ENCODE data around the gene MANBA. TPM values are rescaled to one million over a fixed set of nuclear protein-coding genes. Genes with fewer than 3 reads are reported as not detected.

MANBA gene
- total RNA-seq, 2 experiments from 2014 or later: 16.9 to 18.2 TPM

DNA sequence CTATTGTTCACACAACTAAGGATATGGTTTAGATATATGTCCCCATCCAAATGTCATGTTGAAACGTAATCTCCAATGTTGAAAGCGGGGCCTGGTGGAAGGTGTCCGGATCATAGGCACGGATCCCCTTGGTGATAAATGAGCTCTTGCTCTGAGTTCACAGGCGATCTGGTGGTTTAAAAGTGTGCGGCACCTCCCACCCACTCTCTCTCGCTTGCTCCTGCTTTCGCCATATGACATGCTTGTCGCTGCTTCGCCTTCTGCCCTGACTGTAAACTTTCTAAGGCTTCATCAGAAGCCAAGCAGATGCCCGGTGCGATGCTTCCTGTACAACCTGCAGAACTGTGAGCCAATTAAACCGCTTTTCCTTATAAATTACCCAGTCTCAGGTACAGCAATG, 131.1 kb downstream of the MANBA start:
- DNase-seq (no peak), ATAC-seq (ENCODE audit: poor library complexity) (no peak)
- Histone ChIP-seq H3K27me3 (ENCODE audit: control insufficient read depth in 1 of 2, insufficient read depth in 2 of 2, low read length in 2 of 2) (no peaks in the 10 kb centered on the region), H3K9me3 (ENCODE audit: control insufficient read depth in 1 of 2, insufficient read depth in 1 of 2, low read length in 2 of 2) (no peaks in the 10 kb centered on the region), H3K36me3 (ENCODE audit: insufficient read depth, low read length) (peaks cover 6% of the 10 kb centered on the region), H3K4me1 (ENCODE audit: insufficient read depth, low read length) (peaks cover 24% of the 10 kb centered on the region), H3K4me3 (ENCODE audit: low read length) (no peak overlapping the region), H3K27ac (ENCODE audit: low read depth in 1 of 2, low read length in 2 of 2) (no peak overlapping the region)
- TF ChIP-seq, protein P1, sequence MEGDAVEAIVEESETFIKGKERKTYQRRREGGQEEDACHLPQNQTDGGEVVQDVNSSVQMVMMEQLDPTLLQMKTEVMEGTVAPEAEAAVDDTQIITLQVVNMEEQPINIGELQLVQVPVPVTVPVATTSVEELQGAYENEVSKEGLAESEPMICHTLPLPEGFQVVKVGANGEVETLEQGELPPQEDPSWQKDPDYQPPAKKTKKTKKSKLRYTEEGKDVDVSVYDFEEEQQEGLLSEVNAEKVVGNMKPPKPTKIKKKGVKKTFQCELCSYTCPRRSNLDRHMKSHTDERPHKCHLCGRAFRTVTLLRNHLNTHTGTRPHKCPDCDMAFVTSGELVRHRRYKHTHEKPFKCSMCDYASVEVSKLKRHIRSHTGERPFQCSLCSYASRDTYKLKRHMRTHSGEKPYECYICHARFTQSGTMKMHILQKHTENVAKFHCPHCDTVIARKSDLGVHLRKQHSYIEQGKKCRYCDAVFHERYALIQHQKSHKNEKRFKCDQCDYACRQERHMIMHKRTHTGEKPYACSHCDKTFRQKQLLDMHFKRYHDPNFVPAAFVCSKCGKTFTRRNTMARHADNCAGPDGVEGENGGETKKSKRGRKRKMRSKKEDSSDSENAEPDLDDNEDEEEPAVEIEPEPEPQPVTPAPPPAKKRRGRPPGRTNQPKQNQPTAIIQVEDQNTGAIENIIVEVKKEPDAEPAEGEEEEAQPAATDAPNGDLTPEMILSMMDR (IDR thresholded peaks at IDR 0.05): no peak
- ChIA-PET POLR2A (interaction anchor here (1.0 to 2.8 kb wide), 6 partner anchors 17 to 284 kb away, joined by 3 to 26 read pairs (median 10); partner anchors contain the start of genes MANBA, NFKB1, SLC39A8 and UBE2D3), CTCF (no interaction called here)
- Mint-ChIP-seq H3K36me3 (ENCODE audit: low read depth) (peaks cover 12% of the 10 kb centered on the region), H3K27ac (peak overlapping the region; percentile 94), H3K4me1 (ENCODE audit: low read depth) (peaks cover 65% of the 10 kb centered on the region), H3K27me3 (no peaks in the 10 kb centered on the region), H3K4me3 (peak overlapping the region; percentile 12), H3K9me3 (no peaks in the 10 kb centered on the region)
- intact Hi-C loops (cut with DNase I, micrococcal nuclease): loop anchor here in 1 of 2 experiments (5.0 kb wide), 2 partner anchors 197 to 468 kb away; partner anchors contain the start of gene BDH2

GRCh38 chr4:102627831-102628523, 132.8 kb downstream of the MANBA start:
- Histone ChIP-seq H3K36me3 (ENCODE audit: insufficient read depth, low read length) (no peaks in the 10 kb centered on the region), H3K4me1 (ENCODE audit: insufficient read depth, low read length) (peaks cover 22% of the 10 kb centered on the region), H3K9me3 (ENCODE audit: control insufficient read depth in 1 of 2, insufficient read depth in 1 of 2, low read length in 2 of 2) (no peaks in the 10 kb centered on the region), H3K27me3 (ENCODE audit: control insufficient read depth in 1 of 2, insufficient read depth in 2 of 2, low read length in 2 of 2) (no peaks in the 10 kb centered on the region), H3K4me3 (ENCODE audit: low read length) (no peak overlapping the region), H3K27ac (ENCODE audit: low read depth in 1 of 2, low read length in 2 of 2) (no peak overlapping the region)
- Mint-ChIP-seq H3K9me3 (no peaks in the 10 kb centered on the region), H3K27me3 (no peaks in the 10 kb centered on the region), H3K27ac (peak overlapping the region; percentile 94), H3K4me3 (peak overlapping the region; percentile 6), H3K4me1 (ENCODE audit: low read depth) (peaks cover 73% of the 10 kb centered on the region), H3K36me3 (ENCODE audit: low read depth) (peaks cover 8% of the 10 kb centered on the region)
- POLR2A ChIA-PET: interaction anchor here (1.1 kb wide), 1 partner anchor 200 kb away, joined by 3 read pairs; the partner anchor contains the start of gene UBE2D3
- CTCF ChIA-PET: interaction anchor here (1.1 to 1.6 kb wide), 4 partner anchors 15 to 200 kb away, joined by 3 to 5 read pairs (median 3); no protein-coding TSS in a partner anchor
- no peak for ATAC-seq (ENCODE audit: poor library complexity)
- peak in 2 of 14 experiments; percentile 10 to 44 for DNase-seq
- TF ChIP-seq, protein P1 (IDR thresholded peaks at IDR 0.05): no peak
- intact Hi-C loops (cut with DNase I, micrococcal nuclease): loop anchor here in 1 of 2 experiments (5.0 kb wide), 2 partner anchors 196 to 469 kb away; partner anchors contain the start of gene BDH2

DNA sequence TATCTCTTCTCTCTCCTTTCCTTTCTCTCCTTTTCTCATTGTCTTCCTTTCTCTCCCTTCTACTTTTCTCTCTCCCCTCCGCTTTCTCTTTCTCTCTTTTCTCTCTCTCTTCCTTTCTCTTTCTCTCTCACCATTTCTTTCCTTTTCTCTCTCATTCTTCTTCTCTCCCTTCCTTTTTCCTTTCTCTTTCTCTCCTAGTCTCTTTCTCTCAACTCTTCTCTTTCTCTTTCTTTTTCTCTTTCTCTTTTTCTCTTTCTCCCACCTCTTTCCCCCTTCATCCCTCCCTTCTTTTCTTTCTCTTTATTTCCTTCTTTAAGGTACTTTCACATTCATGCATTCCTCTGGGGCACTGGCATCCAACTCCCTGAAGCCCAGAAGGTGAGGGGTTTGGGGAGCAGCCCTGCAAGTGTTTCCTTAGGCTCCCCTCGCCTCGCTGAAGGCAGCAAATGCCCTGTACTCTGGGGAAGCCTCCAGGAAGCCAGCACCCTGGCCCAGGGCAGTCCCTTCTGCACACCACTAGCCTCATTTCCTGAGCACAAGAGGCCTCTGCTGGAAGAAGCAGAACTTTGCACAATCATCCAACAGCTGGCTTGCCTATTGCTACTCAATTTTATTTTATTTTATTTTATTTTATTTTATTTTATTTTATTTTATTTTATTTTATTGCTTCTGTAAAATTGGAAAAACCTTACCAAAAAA, 135.4 kb downstream of the MANBA start:
- ATAC-seq (ENCODE audit: poor library complexity) (peak; percentile 88), DNase-seq (peak; percentile 44 to 87 (median 60))
- Mint-ChIP-seq H3K27ac (peak overlapping the region; percentile 61), H3K4me1 (ENCODE audit: low read depth) (peaks cover 58% of the 10 kb centered on the region), H3K4me3 (peak overlapping the region; percentile 50), H3K36me3 (ENCODE audit: low read depth) (no peaks in the 10 kb centered on the region), H3K27me3 (no peaks in the 10 kb centered on the region), H3K9me3 (no peaks in the 10 kb centered on the region)
- POLR2A ChIA-PET: interaction anchor here (0.8 to 1.3 kb wide), 2 partner anchors 12 to 177 kb away, joined by 3 to 4 read pairs; no protein-coding TSS in a partner anchor
- Histone ChIP-seq H3K36me3 (ENCODE audit: insufficient read depth, low read length) (no peaks in the 10 kb centered on the region), H3K9me3 (ENCODE audit: control insufficient read depth in 1 of 2, insufficient read depth in 1 of 2, low read length in 2 of 2) (no peaks in the 10 kb centered on the region), H3K27ac (ENCODE audit: low read depth in 1 of 2, low read length in 2 of 2) (no peak overlapping the region), H3K27me3 (ENCODE audit: control insufficient read depth in 1 of 2, insufficient read depth in 2 of 2, low read length in 2 of 2) (no peaks in the 10 kb centered on the region), H3K4me1 (ENCODE audit: insufficient read depth, low read length) (peaks cover 14% of the 10 kb centered on the region), H3K4me3 (ENCODE audit: low read length) (peak overlapping the region; percentile 3)
- intact Hi-C loops (cut with DNase I, micrococcal nuclease): loop anchor here (1.0 to 5.0 kb wide), 3 partner anchors 176 to 472 kb away; partner anchors contain the start of gene BDH2 (in 1 of the 2)
- TF ChIP-seq, protein P1 (IDR thresholded peaks at IDR 0.05): peak; percentile 74
- CTCF ChIA-PET: interaction anchor here (0.5 to 1.6 kb wide), 19 partner anchors 9 to 282 kb away, joined by 3 to 10 read pairs (median 3); no protein-coding TSS in a partner anchor

Data from CD4-positive, alpha-beta T cell (primary cell).